HepG2 (cell line): ENCODE results near the gene LZTS2. TPM values are rescaled to one million over a fixed set of nuclear protein-coding genes. Genes with fewer than 3 reads are reported as not detected.

Experiments
- ATAC-seq: fragments of 200-7000 bp; cut with Tn5 transposase; 3 replicates; pipeline ENCODE4 v1.9.1; 2020; ENCODE audit warnings: mild to moderate bottlenecking, moderate library complexity
- BruUV-seq: library from RNA; stranded (reverse); fragments of 400-500 nt; replicated peaks from 2 replicates; lab custom pipeline; 2021; lab: Mats Ljungman, UMichigan
- CTCF ChIA-PET: fragments of 300-600 bp; formaldehyde crosslinking; extraction: SDS; loops from one replicate; lab custom pipeline; 2021; ENCODE audit warnings: low total read pairs, inconsistent platforms, low intra/inter-chr PET ratio; lab: Yijun Ruan, JAX
- POLR2A ChIA-PET: fragments of 350-600 bp; sonication (Branson Sonifier 250); formaldehyde crosslinking; loops from one replicate; lab custom pipeline; 2020; ENCODE audit warnings: antibody characterized with exemption, inconsistent platforms; lab: Yijun Ruan, JAX
- DNase-seq: peaks from one replicate; pipeline ENCODE4 v3.0.0-alpha.2; 2015; ENCODE audit warnings: low spot score
- FAIRE-seq: peaks from 3 replicates; lab custom pipeline; 2011; peaks lifted over from hg19 to GRCh38; lab: Jason Lieb, UNC
- H2AFZ ChIP-seq: one replicate; pipeline ENCODE4 v1.6.1; 2011; ENCODE audit warnings: low read length, inconsistent platforms
- H3K27ac ChIP-seq: fragments of 300-600 bp; 3 replicates; pipeline ENCODE4 v1.8.0; 2011; ENCODE audit warnings: mixed run types, mild to moderate bottlenecking, mixed read lengths, low read length, inconsistent platforms; ENCODE audit not compliant: insufficient read depth; ENCODE audit errors: extremely low read length
- H3K27me3 ChIP-seq, 2 experiments: fragments of 200-600 bp in 1 of 2; 2 replicates in 1 of 2; 3 replicates in 1 of 2; pipeline versions ENCODE4 v1.6.0 to v1.8.0; 2011; ENCODE audit warnings: low read length in 2 of 2, mild to moderate bottlenecking in 2 of 2, moderate library complexity in 2 of 2, inconsistent platforms in 1 of 2; ENCODE audit not compliant: insufficient read depth in 2 of 2, control insufficient read depth in 1 of 2
- H3K36me3 ChIP-seq, 2 experiments: fragments of 200-600 bp in 1 of 2; replicated peaks in 1 of 2; 2 replicates in 1 of 2; 3 replicates in 1 of 2; pipeline versions ENCODE4 v1.5.1 to v1.8.0; 2011; ENCODE audit warnings: low read length in 2 of 2, inconsistent platforms in 1 of 2; ENCODE audit not compliant: insufficient read depth in 2 of 2, control insufficient read depth in 1 of 2
- H3K4me1 ChIP-seq: 2 replicates; pipeline ENCODE4 v1.5.1; 2012; ENCODE audit warnings: low read length, inconsistent platforms; ENCODE audit not compliant: insufficient read depth
- H3K4me2 ChIP-seq: 2 replicates; pipeline ENCODE4 v1.6.0; 2011; ENCODE audit warnings: low read depth, low read length, inconsistent platforms
- H3K4me3 ChIP-seq, 3 experiments: fragments of 200-600 bp in 1 of 3; sonication (generic), shearing (Covaris generic) in 1 of 3; replicated peaks in 1 of 3; 2 replicates each; pipeline ENCODE4 v1.5.1; 2011 to 2016; ENCODE audit warnings: low read length in 3 of 3, inconsistent platforms in 2 of 3, low read depth in 2 of 3, mild to moderate bottlenecking in 2 of 3, control low read depth in 1 of 3, mixed read lengths in 1 of 3; ENCODE audit not compliant: insufficient read depth in 1 of 3
- H3K79me2 ChIP-seq: one replicate; pipeline ENCODE4 v1.6.1; 2011; ENCODE audit warnings: low read length, inconsistent platforms; ENCODE audit not compliant: insufficient read depth
- H3K9ac ChIP-seq: 2 replicates; pipeline ENCODE4 v1.6.0; 2011; ENCODE audit warnings: mild to moderate bottlenecking, low read depth, low read length, inconsistent platforms; ENCODE audit not compliant: insufficient read depth
- H3K9me3 ChIP-seq: 2 replicates; pipeline ENCODE4 v1.5.1; 2012; ENCODE audit warnings: mild to moderate bottlenecking, low read length
- H4K20me1 ChIP-seq: 2 replicates; pipeline ENCODE4 v1.6.0; 2011; ENCODE audit warnings: inconsistent platforms, mild to moderate bottlenecking, low read length, moderate library complexity; ENCODE audit not compliant: insufficient read depth
- ELF1 ChIP-seq: sonication (generic); formaldehyde crosslinking; IDR thresholded peaks from 2 replicates; pipeline ENCODE4 v1.4.0; 2020; ENCODE audit warnings: missing genetic modification reagents
- ETV6 ChIP-seq: sonication (generic); formaldehyde crosslinking; conservative IDR thresholded peaks from 2 replicates; pipeline ENCODE4 v1.4.0; 2020; ENCODE audit warnings: missing genetic modification reagents
- FIP1L1 ChIP-seq: fragments of 200-400 bp; formaldehyde crosslinking; IDR thresholded peaks from 2 replicates; pipeline ENCODE4 v1.6.1; 2018; ENCODE audit warnings: low read depth, mild to moderate bottlenecking, low read length, moderate library complexity, borderline replicate concordance; ENCODE audit not compliant: insufficient read depth
- KAT7 ChIP-seq: IDR thresholded peaks from 2 replicates; pipeline ENCODE4 v1.6.1; 2018; ENCODE audit warnings: borderline replicate concordance, missing compliant biosample characterization
- KDM5A ChIP-seq: fragments of 200-600 bp; sonication (generic); IDR thresholded peaks from 2 replicates; pipeline ENCODE4 v1.7.0; 2018; ENCODE audit warnings: antibody characterized with exemption, mild to moderate bottlenecking, low read length, borderline replicate concordance
- KLF11 ChIP-seq: IDR thresholded peaks from 2 replicates; pipeline ENCODE4 v1.6.1; 2016; ENCODE audit warnings: missing compliant biosample characterization
- KLF15 ChIP-seq: sonication (generic); formaldehyde crosslinking; IDR thresholded peaks from 2 replicates; pipeline ENCODE4 v1.8.1; 2023; ENCODE audit warnings: borderline replicate concordance, mild to moderate bottlenecking, inconsistent platforms, missing genetic modification reagents, mixed read lengths
- PBX3 ChIP-seq: sonication (generic); formaldehyde crosslinking; IDR thresholded peaks from 2 replicates; pipeline ENCODE4 v1.8.1; 2023; ENCODE audit warnings: missing genetic modification reagents, inconsistent platforms, borderline replicate concordance
- ZNF101 ChIP-seq: sonication (generic); formaldehyde crosslinking; IDR thresholded peaks from 2 replicates; pipeline ENCODE4 v1.4.0; 2020; ENCODE audit warnings: mild to moderate bottlenecking, low read depth, missing genetic modification reagents, borderline replicate concordance
- ZNF253 ChIP-seq: sonication (generic); formaldehyde crosslinking; IDR thresholded peaks from 2 replicates; pipeline ENCODE4 v1.8.0; 2022; ENCODE audit warnings: mild to moderate bottlenecking, missing genetic modification reagents, borderline replicate concordance
- ZNF274 ChIP-seq: sonication (generic); formaldehyde crosslinking; IDR thresholded peaks from 2 replicates; pipeline ENCODE4 v1.5.1; 2020; ENCODE audit warnings: mild to moderate bottlenecking, missing genetic modification reagents
- ZNF3 ChIP-seq: IDR thresholded peaks from 2 replicates; pipeline ENCODE4 v1.7.0; 2017; ENCODE audit warnings: inconsistent platforms
- ZNF549 ChIP-seq: sonication (generic); formaldehyde crosslinking; IDR thresholded peaks from 2 replicates; pipeline ENCODE4 v1.5.0; 2020; ENCODE audit warnings: missing genetic modification reagents
- ZNF777 ChIP-seq: sonication (generic); formaldehyde crosslinking; IDR thresholded peaks from 2 replicates; pipeline ENCODE4 v1.4.0; 2020; ENCODE audit warnings: missing genetic modification reagents
- WGBS: methylation state at CpG from one replicate; pipeline ENCODE4 v1.1.6; 2017; ENCODE audit warnings: low lambda C conversion rate; 5-methylcytosine and 5-hydroxymethylcytosine counted together
- in situ Hi-C: cut with HindIII; loops from 2 replicates; pipeline ENCODE4 v1.10.0; 2017; ENCODE audit warnings: low pct_unique_long_range_greater_than_20kb; ENCODE audit not compliant: extremely low pct_ligation_motif_present
- intact Hi-C: fragments of 100-400 bp; cut with micrococcal nuclease; formaldehyde crosslinking; loops from one replicate; pipeline ENCODE4 v1.10.0; 2022; ENCODE audit not compliant: unreplicated experiment
- polyA plus RNA-seq, 8 experiments: library from polyadenylated mRNA; depleted of rRNA in 3 of 8; stranded (reverse) in 7 of 8; unstranded in 1 of 8; fragments of >200 nt; fragmentation: Illumina TruSeq in 4 of 8; extraction: Trizol in 4 of 8; gene quantifications; 2 replicates each; pipeline versions ENCODE4 v1.2.1 to v1.2.3, GENCODE V29; 2011 to 2016; ENCODE audit warnings: low read depth in 4 of 8, missing spikeins in 1 of 8, mixed read lengths in 1 of 8; ENCODE audit not compliant: insufficient read depth in 1 of 8
- total RNA-seq, 5 experiments: library from RNA; depleted of rRNA; stranded (reverse); fragments of >200 nt; fragmentation: Illumina TruSeq; extraction: Trizol; gene quantifications; 2 replicates each; pipeline ENCODE4 v1.2.3, GENCODE V29; 2016; ENCODE audit warnings: low read depth in 1 of 5
- TF ChIP-seq, protein P1 (sequence below): sonication (generic); formaldehyde crosslinking; IDR thresholded peaks from 2 replicates; pipeline ENCODE4 v1.5.0; 2020; ENCODE audit warnings: missing genetic modification reagents, mild to moderate bottlenecking, borderline replicate concordance
- TF ChIP-seq, protein P2 (sequence below): sonication (generic); formaldehyde crosslinking; IDR thresholded peaks from 2 replicates; pipeline ENCODE4 v1.5.0; 2020; ENCODE audit warnings: mild to moderate bottlenecking, missing genetic modification reagents
- TF ChIP-seq, protein P3 (sequence below): sonication (generic); formaldehyde crosslinking; IDR thresholded peaks from 2 replicates; pipeline ENCODE4 v1.8.0; 2022; ENCODE audit warnings: mild to moderate bottlenecking, missing genetic modification reagents, moderate library complexity

The LZTS2 gene
- total and polyA plus RNA-seq, 2 of the 13 experiments (the other 11 are each of a cell fraction or from before 2014, with no cell fraction given): 43.6 to 65.6 TPM

DNA sequence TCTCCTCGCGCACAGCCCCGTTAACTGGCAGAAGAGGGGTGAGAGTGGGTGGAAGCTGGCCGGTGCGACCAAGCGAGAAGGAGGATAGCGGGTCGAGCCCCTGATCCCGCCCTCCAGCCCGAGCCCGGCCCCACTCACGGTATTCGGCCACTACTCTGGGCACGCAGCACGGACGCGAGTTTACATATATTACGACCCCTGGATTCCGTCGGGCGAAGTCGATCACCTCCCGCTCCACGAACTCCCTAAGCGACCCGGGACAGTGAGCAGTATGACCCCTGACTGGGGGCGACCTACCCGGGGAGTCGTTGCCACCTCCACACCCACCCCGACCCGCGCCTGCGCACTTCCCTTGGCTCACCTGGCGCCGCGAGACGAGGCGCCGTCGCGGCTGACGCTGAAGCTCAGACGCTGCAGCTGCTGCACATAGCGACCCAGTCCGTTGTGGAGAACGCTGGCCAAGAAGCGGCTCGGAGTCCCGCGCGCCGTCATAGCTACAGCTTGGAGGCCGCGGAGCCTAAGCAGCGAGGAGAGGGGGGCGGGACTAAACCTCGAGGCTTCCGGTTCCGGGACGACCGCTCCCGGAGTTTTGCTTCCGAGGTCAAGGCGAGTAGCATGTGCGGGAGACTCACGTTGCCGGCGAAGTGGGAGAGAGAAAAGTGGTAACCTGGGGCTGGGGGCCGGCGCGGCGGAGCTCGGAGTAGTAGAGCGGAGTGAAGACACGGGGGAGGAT lies 12.5 kb upstream of the LZTS2 start, which contains the start of the genes MRPL43 and TWNK (continued):
- TF ChIP-seq ELF1 (CRISPR knock-in tag): peak; percentile 72; the same call in 1 of the 2 replicates
- peak; percentile 51; the same call in 1 of the 2 replicates for TF ChIP-seq ZNF777 (CRISPR knock-in tag)
- peak; percentile 70; the same call in 1 of the 2 replicates for TF ChIP-seq KLF11 (CRISPR knock-in tag)
- TF ChIP-seq ZNF274: peak; percentile 75
- 0 out of 2 replicates have a peak, but pooled peaks have one; percentile 29 for TF ChIP-seq KLF15

DNA sequence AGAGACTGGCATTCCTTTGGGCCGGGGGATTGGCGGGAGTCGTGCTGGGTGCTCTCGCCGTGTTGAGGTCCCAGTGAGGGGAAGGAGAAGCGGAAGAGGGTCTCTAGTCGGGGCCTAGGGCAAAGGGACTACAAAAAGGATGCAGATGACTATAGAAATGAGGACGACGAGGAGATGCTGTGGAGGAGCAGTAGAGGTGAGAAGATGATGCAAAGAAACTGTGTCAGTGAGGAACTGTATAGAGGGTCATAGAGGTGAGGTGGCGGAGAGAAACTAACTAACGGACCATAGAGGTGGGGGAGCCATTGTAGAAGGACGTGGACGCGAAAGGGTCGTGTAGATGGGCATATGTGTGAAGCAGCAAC lies 11.9 kb upstream of the LZTS2 start:
- H4K20me1 ChIP-seq: no peaks in the 10 kb centered on the region
- H3K9ac ChIP-seq: peak overlapping the region; percentile 83
- no peak for DNase-seq
- H3K4me1 ChIP-seq: peaks cover 53% of the 10 kb centered on the region
- ChIA-PET CTCF (no interaction called here), POLR2A (interaction anchor here (0.9 to 23.0 kb wide), 4 partner anchors 10 to 21 kb away, joined by 3 to 277 read pairs (median 28); partner anchors contain the start of genes LZTS2 and SEMA4G)
- peak; percentile 1 for ATAC-seq
- H3K27me3 ChIP-seq: no peaks in the 10 kb centered on the region; a peak in 1 of 5 replicates
- H3K27ac ChIP-seq: peak overlapping the region; percentile 83
- intact Hi-C loops (loop anchor here (1.0 kb wide), 1 partner anchor 16 kb away; no protein-coding TSS in a partner anchor), in situ Hi-C loops (no loop called here)
- peaks cover 50% of the 10 kb centered on the region for H3K79me2 ChIP-seq
- WGBS: under 1% methylated on average over 15 of the region's 15 CpGs
- H3K4me2 ChIP-seq: peak overlapping the region; percentile 97
- H3K4me3 ChIP-seq: peak overlapping the region; percentile 77 to 96 (median 91)
- H3K36me3 ChIP-seq: peaks cover 15 to 52% of the 10 kb centered on the region in 2 experiments
- FAIRE-seq: no peak
- BruUV-seq: no TSS peak
- H2AFZ ChIP-seq: no peak overlapping the region
- H3K9me3 ChIP-seq: no peaks in the 10 kb centered on the region
- TF ChIP-seq ZNF101 (CRISPR knock-in tag) (no peak), ZNF253 (CRISPR knock-in tag) (no peak), KDM5A (peak; percentile 45; the same call in 1 of the 2 replicates), ETV6 (CRISPR knock-in tag) (no peak), FIP1L1 (no peak), ZNF3 (CRISPR knock-in tag) (no peak), PBX3 (CRISPR knock-in tag) (no peak), KAT7 (CRISPR knock-in tag) (no peak), ZNF549 (no peak)
- TF ChIP-seq, protein P1, sequence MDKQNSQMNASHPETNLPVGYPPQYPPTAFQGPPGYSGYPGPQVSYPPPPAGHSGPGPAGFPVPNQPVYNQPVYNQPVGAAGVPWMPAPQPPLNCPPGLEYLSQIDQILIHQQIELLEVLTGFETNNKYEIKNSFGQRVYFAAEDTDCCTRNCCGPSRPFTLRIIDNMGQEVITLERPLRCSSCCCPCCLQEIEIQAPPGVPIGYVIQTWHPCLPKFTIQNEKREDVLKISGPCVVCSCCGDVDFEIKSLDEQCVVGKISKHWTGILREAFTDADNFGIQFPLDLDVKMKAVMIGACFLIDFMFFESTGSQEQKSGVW: no peak
- TF ChIP-seq, protein P2, sequence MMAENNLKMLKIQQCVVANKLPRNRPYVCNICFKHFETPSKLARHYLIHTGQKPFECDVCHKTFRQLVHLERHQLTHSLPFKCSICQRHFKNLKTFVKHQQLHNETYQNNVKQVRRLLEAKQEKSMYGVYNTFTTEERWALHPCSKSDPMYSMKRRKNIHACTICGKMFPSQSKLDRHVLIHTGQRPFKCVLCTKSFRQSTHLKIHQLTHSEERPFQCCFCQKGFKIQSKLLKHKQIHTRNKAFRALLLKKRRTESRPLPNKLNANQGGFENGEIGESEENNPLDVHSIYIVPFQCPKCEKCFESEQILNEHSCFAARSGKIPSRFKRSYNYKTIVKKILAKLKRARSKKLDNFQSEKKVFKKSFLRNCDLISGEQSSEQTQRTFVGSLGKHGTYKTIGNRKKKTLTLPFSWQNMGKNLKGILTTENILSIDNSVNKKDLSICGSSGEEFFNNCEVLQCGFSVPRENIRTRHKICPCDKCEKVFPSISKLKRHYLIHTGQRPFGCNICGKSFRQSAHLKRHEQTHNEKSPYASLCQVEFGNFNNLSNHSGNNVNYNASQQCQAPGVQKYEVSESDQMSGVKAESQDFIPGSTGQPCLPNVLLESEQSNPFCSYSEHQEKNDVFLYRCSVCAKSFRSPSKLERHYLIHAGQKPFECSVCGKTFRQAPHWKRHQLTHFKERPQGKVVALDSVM: no peak
- TF ChIP-seq, protein P3, sequence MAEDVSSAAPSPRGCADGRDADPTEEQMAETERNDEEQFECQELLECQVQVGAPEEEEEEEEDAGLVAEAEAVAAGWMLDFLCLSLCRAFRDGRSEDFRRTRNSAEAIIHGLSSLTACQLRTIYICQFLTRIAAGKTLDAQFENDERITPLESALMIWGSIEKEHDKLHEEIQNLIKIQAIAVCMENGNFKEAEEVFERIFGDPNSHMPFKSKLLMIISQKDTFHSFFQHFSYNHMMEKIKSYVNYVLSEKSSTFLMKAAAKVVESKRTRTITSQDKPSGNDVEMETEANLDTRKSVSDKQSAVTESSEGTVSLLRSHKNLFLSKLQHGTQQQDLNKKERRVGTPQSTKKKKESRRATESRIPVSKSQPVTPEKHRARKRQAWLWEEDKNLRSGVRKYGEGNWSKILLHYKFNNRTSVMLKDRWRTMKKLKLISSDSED (CRISPR knock-in tag): no peak
